HEK293T (cell line): ENCODE data around the gene NHLRC3.
"Not testable (repeated sequence)": the region's sequence is repeated elsewhere in the genome, so short reads cannot be mapped to it uniquely, and the experiment has no call there.

Source experiments
- CTCF ChIA-PET: fragments of 350-600 bp; formaldehyde crosslinking; extraction: SDS; loops from one replicate; lab custom pipeline; 2021; ENCODE audit warnings: antibody characterized with exemption, inconsistent platforms; lab: Yijun Ruan, JAX
- POLR2A ChIA-PET: fragments of 350-600 bp; formaldehyde crosslinking; extraction: SDS; loops from one replicate; lab custom pipeline; 2020; ENCODE audit warnings: antibody characterized with exemption, inconsistent platforms; lab: Yijun Ruan, JAX
- DNase-seq: peaks from one replicate; pipeline ENCODE4 v3.0.0; 2012; ENCODE audit warnings: mixed read lengths; ENCODE audit errors: extremely low spot score
- ARNT ChIP-seq: fragments of 450-650 bp; IDR thresholded peaks from 2 replicates; pipeline ENCODE4 v1.6.1; 2017; ENCODE audit warnings: mild to moderate bottlenecking
- BHLHE40 ChIP-seq: fragments of 450-650 bp; IDR thresholded peaks from 2 replicates; pipeline ENCODE4 v1.6.1; 2016; ENCODE audit warnings: mild to moderate bottlenecking, moderate library complexity, borderline replicate concordance
- CTBP1 ChIP-seq: fragments of 450-650 bp; IDR thresholded peaks from 2 replicates; pipeline ENCODE4 v1.6.1; 2016; ENCODE audit warnings: borderline replicate concordance
- ELF4 ChIP-seq: fragments of 450-650 bp; IDR thresholded peaks from 2 replicates; pipeline ENCODE4 v1.6.1; 2017; ENCODE audit warnings: antibody characterized with exemption
- FOXA1 ChIP-seq: fragments of 450-650 bp; IDR thresholded peaks from 2 replicates; pipeline ENCODE4 v1.6.1; 2016; ENCODE audit warnings: mild to moderate bottlenecking
- FOXK2 ChIP-seq: fragments of 450-650 bp; IDR thresholded peaks from 2 replicates; pipeline ENCODE4 v1.6.1; 2016; ENCODE audit warnings: mild to moderate bottlenecking
- FOXM1 ChIP-seq: fragments of 450-650 bp; IDR thresholded peaks from 2 replicates; pipeline ENCODE4 v1.6.1; 2017; ENCODE audit warnings: mild to moderate bottlenecking, borderline replicate concordance
- HDGF ChIP-seq: fragments of 450-650 bp; IDR thresholded peaks from 2 replicates; pipeline ENCODE4 v1.6.1; 2017; ENCODE audit warnings: antibody characterized with exemption, borderline replicate concordance
- L3MBTL2 ChIP-seq: fragments of 450-650 bp; conservative IDR thresholded peaks from 2 replicates; pipeline ENCODE4 v1.6.1; 2016; ENCODE audit warnings: mild to moderate bottlenecking
- LEF1 ChIP-seq: fragments of 450-650 bp; IDR thresholded peaks from 2 replicates; pipeline ENCODE4 v1.6.1; 2017; ENCODE audit warnings: mild to moderate bottlenecking, borderline replicate concordance
- NFRKB ChIP-seq: fragments of 450-650 bp; IDR thresholded peaks from 2 replicates; pipeline ENCODE4 v1.6.1; 2016; ENCODE audit warnings: mild to moderate bottlenecking, moderate library complexity
- PKNOX1 ChIP-seq: fragments of 450-650 bp; IDR thresholded peaks from 2 replicates; pipeline ENCODE4 v1.6.1; 2016
- SP1 ChIP-seq: fragments of 450-650 bp; IDR thresholded peaks from 2 replicates; pipeline ENCODE4 v1.6.1; 2017
- SUZ12 ChIP-seq: fragments of 450-650 bp; IDR thresholded peaks from 2 replicates; pipeline ENCODE4 v1.6.1; 2016; ENCODE audit warnings: mild to moderate bottlenecking
- TARDBP ChIP-seq: fragments of 450-650 bp; IDR thresholded peaks from 2 replicates; pipeline ENCODE4 v1.6.1; 2016
- ZNF384 ChIP-seq: fragments of 450-650 bp; IDR thresholded peaks from 2 replicates; pipeline ENCODE4 v1.6.1; 2016

Gene NHLRC3

GRCh38 chr13:39073983-39074382 is 35.7 kb downstream of the NHLRC3 start:
- POLR2A ChIA-PET = no interaction called here
- CTCF ChIA-PET = no interaction called here
- DNase-seq = no peak
- TF ChIP-seq PKNOX1 = no peak
- no peak for TF ChIP-seq BHLHE40
- no peak for TF ChIP-seq NFRKB
- no peak for TF ChIP-seq ARNT
- TF ChIP-seq ELF4 = no peak
- no peak for TF ChIP-seq L3MBTL2
- no peak for TF ChIP-seq TARDBP
- no peak for TF ChIP-seq LEF1
- no peak for TF ChIP-seq CTBP1
- TF ChIP-seq SUZ12 = no peak

- DNase-seq, POLR2A ChIA-PET: not testable (repeated sequence)
These were observed 48.1 kb downstream of the NHLRC3 start for GRCh38 chr13:39086251-39086945.

DNA sequence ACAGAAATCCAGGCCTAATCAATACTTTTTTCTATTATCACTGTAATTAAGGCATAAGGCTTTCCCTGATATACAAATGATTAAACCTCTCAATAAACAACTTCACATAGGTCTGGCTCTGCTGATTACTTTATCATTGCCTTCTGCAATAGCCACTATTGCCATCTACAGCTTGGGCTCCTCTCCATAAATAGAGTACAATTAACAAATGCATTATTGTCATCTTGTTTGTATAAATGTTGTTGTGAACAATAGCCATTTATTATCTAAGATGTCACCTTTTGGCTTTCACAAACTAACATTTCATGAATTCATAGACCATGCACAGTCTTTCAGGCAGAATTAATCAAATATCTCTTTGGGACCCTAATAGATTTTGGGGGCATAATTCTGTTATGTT is 53.3 kb downstream of the NHLRC3 start:
- POLR2A ChIA-PET = no interaction called here
- no peak for TF ChIP-seq SUZ12
- TF ChIP-seq TARDBP = no peak
- TF ChIP-seq FOXM1 = no peak
- no peak for TF ChIP-seq NFRKB
- TF ChIP-seq ZNF384 = no peak
- no peak for TF ChIP-seq BHLHE40
- no peak for TF ChIP-seq SP1
- no peak for TF ChIP-seq L3MBTL2
- TF ChIP-seq HDGF = no peak
- DNase-seq = no peak
- CTCF ChIA-PET = no interaction called here

More at GRCh38 chr13:39086251-39086945, 48.1 kb downstream of the NHLRC3 start:
- CTCF ChIA-PET = not testable (repeated sequence)

DNA sequence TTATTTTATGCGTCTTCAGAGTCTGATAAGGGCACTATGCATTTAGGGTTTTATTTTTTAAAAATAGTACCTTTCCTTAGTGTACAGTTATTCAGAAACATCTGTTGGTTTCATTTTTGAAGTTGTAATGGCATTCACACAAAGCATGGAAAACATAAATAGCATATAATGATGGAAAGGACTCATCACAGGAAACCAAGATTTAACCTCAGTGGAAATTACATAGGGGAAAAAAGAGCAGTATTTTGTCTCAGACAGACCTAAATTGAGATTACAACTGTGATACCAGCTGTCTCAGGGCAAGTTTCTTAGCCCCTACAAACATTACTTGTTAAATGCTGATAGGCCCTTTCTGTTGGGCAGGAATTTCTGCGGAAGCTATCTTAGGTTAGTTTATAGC is 57.2 kb downstream of the NHLRC3 start:
- DNase-seq = no peak
- ChIA-PET CTCF (no interaction called here), POLR2A (no interaction called here)
- TF ChIP-seq HDGF (no peak), FOXM1 (no peak), CTBP1 (no peak), SUZ12 (no peak), TARDBP (no peak)

DNA sequence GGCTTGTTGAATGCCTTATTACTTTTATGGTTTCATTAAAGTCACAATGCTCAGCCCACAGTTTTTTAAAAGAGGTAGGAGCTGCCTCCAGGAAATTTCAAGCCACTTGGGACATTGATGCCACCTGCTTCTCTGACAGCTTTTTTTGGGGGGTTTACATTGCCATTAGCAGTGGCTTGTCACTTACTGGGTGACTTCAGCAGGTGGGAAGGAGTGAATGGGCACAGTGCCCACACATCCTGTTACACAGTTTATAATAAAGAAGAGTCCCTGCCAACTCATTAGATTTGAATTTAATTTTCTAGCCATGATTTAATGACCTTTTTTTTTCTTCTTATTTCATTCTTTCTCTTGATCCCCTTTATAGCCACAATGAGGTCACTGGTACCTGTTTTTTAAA is 61.0 kb downstream of the NHLRC3 start:
- ChIA-PET CTCF (no interaction called here), POLR2A (no interaction called here)
- TF ChIP-seq SP1 (no peak), TARDBP (no peak), SUZ12 (no peak), ARNT (no peak), PKNOX1 (no peak), FOXM1 (no peak), BHLHE40 (no peak), HDGF (no peak), ELF4 (no peak), L3MBTL2 (no peak), ZNF384 (no peak), NFRKB (no peak), FOXK2 (no peak), LEF1 (no peak), FOXA1 (no peak), CTBP1 (no peak)
- no peak for DNase-seq
